LNCAP (cell line): ENCODE measurements around the gene CTCF.

Experiments used
- CTCF ChIP-seq: fragments of 450-650 bp; IDR thresholded peaks from 2 replicates; pipeline ENCODE4 v1.5.1; 2017; ENCODE audit warnings: mild to moderate bottlenecking

The CTCF gene

DNA sequence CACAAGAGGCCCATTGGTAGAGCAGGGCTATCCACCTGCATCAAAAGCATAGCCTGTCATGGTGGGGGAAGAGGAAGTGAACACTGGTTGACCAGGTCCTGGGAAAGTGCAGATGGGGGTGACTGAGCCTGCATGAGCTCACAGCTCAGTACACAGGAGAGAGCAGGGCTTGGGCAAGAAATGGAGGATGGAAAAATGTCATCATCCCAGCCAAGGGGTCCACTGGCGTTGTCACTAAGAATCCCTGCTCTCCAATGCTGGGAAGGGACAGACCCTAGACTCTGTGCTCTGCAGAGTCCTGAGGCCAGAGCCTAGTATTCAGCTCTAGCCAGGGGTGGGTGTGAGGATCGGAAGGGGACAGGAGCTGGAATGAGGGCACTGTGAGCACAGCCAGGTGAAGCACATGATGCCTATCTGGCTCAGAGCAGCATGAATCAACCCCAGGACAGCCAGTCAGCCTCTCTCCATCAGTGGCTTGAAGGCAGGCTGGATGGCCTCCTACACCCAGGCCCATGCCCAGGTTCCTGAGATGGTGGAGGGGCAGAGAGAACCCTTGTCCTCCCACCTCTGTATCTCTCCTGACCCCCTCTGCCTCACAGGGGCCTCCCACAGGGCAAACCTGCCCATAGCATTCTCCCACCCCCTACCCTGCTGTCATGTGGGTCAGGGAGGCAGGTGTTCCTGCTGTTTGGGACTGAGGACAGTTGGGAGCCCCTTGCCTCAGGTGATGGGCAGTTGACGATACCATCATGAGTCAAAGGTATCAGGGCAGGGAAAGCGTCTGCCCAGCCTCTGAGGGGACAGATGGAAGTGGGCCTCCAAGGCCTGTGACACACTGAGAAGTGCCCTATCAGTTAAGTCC lies 13.8 kb upstream of the CTCF start:
- no peak for TF ChIP-seq CTCF

GRCh38 chr16:67549240-67549639 lies 13.1 kb upstream of the CTCF start:
- TF ChIP-seq CTCF: no peak

DNA sequence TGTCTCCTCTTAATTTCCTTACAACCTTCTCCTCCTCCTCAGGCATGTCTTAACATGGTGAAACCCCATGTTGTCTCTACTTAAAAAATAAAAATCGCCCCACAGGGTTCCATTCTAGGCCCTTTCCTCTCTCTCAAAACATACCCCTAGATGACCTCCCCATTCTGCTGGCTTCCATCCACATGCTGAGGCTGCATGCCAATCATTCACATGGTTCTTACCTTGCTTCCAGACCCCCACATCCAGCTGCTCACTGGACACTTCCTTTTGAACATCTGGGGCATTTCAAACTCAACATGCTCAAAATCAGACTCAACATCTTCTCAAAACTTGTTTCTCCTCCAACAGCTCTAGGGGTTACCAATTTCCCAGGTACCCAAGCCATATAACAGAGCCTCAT lies 12.4 kb upstream of the CTCF start:
- no peak for TF ChIP-seq CTCF

DNA sequence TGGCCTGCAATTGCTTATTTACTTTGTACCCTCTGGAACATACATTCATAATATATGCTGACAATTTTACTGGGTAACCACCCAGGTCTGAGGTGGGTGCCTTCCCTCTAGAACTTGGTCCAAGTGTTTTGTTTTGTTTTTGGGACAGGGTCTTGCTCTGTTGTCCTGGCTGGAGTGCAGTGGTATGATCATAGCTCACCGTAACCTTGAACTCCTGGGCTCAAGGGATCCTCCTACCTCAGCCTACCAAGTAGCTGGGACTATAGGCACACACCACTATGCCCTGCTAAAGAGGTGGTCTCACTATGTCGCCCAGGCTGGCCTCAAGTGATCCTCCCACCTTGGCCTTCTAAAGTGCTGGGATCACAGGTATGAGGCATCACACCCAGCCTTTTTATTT lies 11.2 kb upstream of the CTCF start:
- TF ChIP-seq CTCF: no peak

- TF ChIP-seq CTCF: no peak
Measured at GRCh38 chr16:67551972-67552371, 10.4 kb upstream of the CTCF start.

GRCh38 chr16:67552476-67552875 lies 9.8 kb upstream of the CTCF start:
- no peak for TF ChIP-seq CTCF

DNA sequence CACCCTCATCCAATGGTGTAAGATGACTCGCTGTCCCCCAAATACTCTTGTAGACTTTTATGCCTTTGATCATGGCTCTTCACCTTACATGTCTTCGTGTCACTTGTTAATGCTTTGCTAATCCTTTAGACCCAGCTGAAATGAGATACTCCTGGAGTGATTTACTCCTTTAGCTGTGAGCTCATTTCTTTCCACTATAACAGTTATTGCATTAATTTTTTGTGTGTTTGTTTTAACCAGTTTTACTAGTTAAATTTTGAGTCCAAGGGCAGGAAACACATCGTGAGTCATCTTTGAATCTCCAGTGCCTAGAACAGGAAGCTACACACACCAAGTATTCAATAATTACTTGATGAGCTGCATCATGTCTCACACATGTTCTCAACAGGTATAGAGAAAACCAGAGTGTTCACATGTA lies 6.5 kb upstream of the CTCF start:
- TF ChIP-seq CTCF: no peak
